Nephron (organoid): Measurements from ENCODE around the gene PKHD1.
A peak's percentile ranks its signal among the peaks of the same experiment; 100 is the strongest.

Source experiments
- H3K27ac Mint-ChIP-seq, 3 experiments: 2 replicates each; pipeline ENCODE4 v1.8.0; 2020; ENCODE audit warnings: mixed read lengths in 3 of 3, mild to moderate bottlenecking in 2 of 3, moderate library complexity in 1 of 3
- H3K27me3 Mint-ChIP-seq: 2 replicates; pipeline ENCODE4 v1.8.0; 2021; ENCODE audit warnings: low read depth, mild to moderate bottlenecking, moderate library complexity, mixed read lengths
- H3K36me3 Mint-ChIP-seq: 2 replicates; pipeline ENCODE4 v1.8.0; 2020; ENCODE audit warnings: low read depth, mixed read lengths
- H3K4me1 Mint-ChIP-seq: 2 replicates; pipeline ENCODE4 v1.8.0; 2020; ENCODE audit warnings: mixed read lengths
- H3K4me3 Mint-ChIP-seq, 3 experiments: 2 replicates each; pipeline ENCODE4 v1.8.0; 2020; ENCODE audit warnings: mild to moderate bottlenecking in 3 of 3, mixed read lengths in 3 of 3, moderate library complexity in 2 of 3
- H3K9me3 Mint-ChIP-seq: 2 replicates; pipeline ENCODE4 v1.8.0; 2020; ENCODE audit warnings: mixed read lengths
- TF ChIP-seq, protein P1 (sequence below), 3 experiments: fragments of 200-600 bp; sonication (generic); IDR thresholded peaks; one replicate each; pipeline ENCODE4 v1.5.0; 2021; ENCODE audit warnings: antibody characterized with exemption in 3 of 3; ENCODE audit not compliant: unreplicated experiment in 3 of 3

PKHD1 gene

DNA sequence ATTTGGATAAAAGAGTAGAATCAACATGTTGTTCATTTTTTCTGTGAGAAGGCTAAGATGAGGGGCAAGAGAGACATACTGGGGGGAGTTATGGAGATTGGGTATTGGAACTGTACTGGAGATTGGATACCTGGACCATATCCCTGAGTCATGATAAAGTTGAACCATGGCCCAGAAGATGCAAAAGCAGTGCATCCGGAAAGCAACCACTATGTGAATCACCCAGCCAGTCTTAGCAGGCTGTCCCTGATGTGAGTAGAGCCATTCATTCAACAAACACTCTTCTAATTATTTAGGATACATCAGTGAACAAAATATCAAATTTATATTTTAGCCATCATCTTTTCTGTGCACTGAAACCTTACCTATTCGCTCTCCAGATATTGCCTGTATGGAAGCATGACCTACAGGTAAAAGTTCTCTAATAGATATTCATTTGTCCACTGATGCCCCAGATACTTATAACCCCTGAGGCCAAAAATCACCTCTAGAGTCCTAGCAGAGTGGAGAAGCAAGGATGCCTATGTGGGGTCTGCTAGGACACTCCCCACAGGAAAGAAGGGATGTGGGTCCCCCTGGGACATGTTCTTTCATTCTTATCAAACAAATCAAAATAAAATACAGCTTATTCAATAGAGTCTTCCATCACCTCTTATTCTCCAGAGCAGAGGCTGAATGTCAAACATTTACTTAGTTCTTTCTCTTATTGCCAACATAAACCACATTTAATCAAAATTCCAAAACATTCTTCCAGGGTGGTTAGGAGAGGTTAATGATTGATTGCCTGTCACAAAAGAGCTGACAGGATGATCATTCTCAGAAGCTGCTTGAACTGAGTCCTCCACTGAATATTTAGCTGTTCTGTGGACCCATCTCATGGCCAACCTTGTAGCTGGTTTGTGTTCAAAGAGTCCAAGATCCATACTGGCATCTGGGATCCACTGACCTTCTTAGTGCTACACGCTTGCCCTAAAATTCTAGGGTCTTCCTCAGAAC, 37.0 kb upstream of the PKHD1 start:
- no peaks in the 10 kb centered on the region for H3K36me3 Mint-ChIP-seq
- H3K27ac Mint-ChIP-seq: peak overlapping the region; percentile 94 to 98 (median 97)
- H3K27me3 Mint-ChIP-seq: peaks cover 4% of the 10 kb centered on the region
- H3K4me1 Mint-ChIP-seq: peaks cover 47% of the 10 kb centered on the region
- peaks cover 6% of the 10 kb centered on the region for H3K9me3 Mint-ChIP-seq
- TF ChIP-seq, protein P1, sequence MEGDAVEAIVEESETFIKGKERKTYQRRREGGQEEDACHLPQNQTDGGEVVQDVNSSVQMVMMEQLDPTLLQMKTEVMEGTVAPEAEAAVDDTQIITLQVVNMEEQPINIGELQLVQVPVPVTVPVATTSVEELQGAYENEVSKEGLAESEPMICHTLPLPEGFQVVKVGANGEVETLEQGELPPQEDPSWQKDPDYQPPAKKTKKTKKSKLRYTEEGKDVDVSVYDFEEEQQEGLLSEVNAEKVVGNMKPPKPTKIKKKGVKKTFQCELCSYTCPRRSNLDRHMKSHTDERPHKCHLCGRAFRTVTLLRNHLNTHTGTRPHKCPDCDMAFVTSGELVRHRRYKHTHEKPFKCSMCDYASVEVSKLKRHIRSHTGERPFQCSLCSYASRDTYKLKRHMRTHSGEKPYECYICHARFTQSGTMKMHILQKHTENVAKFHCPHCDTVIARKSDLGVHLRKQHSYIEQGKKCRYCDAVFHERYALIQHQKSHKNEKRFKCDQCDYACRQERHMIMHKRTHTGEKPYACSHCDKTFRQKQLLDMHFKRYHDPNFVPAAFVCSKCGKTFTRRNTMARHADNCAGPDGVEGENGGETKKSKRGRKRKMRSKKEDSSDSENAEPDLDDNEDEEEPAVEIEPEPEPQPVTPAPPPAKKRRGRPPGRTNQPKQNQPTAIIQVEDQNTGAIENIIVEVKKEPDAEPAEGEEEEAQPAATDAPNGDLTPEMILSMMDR (IDR thresholded peaks at IDR 0.05; ENCODE audit: unreplicated experiment in 3 of 3): no peak
- peak overlapping the region in 2 of 3 experiments; percentile 20 to 26 for H3K4me3 Mint-ChIP-seq

DNA sequence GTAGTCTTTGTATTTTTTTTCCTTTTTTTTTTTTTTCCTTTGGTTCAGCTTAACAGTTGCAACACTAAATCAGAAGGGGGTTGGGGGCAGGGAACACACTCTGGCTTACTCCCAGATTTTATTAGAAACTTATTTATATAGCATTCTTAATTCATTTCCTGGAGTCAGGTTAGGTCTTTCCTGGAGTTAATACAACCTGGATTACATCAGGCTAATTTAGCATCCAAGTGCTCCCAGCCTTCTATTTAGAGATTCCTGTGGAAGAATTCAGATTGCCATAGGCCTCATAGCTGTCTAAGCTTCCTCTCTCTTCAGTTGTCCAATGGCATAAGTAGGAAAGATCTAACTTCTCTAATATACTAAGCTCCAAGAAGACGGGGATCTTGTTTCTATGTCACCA, 35.8 kb upstream of the PKHD1 start:
- TF ChIP-seq, protein P1 (IDR thresholded peaks at IDR 0.05; ENCODE audit: unreplicated experiment in 3 of 3): no peak
- H3K27ac Mint-ChIP-seq: peak overlapping the region; percentile 94 to 98 (median 97)
- H3K9me3 Mint-ChIP-seq: peaks cover 6% of the 10 kb centered on the region
- no peaks in the 10 kb centered on the region for H3K36me3 Mint-ChIP-seq
- no peak overlapping the region for H3K4me3 Mint-ChIP-seq
- peaks cover 44% of the 10 kb centered on the region for H3K4me1 Mint-ChIP-seq
- peaks cover 2% of the 10 kb centered on the region for H3K27me3 Mint-ChIP-seq

DNA sequence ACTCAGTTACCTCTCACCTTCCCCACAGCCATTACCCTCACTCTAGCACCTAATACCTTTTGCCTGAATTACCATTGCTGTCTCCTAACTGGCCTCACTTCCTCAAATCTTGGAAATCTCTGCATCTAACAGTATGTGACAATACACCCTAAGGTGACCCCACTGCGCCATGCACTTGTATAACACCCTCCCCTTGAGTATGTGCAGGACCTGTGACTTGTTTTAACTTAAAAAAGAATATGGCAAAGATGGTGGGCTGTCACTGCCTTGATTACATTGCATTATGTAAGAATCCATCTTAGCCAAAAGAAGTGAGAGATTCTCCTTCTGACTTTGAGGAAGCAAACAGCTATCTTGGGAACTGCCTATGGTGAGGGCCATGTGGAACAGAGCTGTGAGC, 29.9 kb upstream of the PKHD1 start:
- peaks cover 7% of the 10 kb centered on the region for H3K9me3 Mint-ChIP-seq
- H3K36me3 Mint-ChIP-seq: no peaks in the 10 kb centered on the region
- H3K4me3 Mint-ChIP-seq: no peak overlapping the region
- H3K4me1 Mint-ChIP-seq: peaks cover 36% of the 10 kb centered on the region
- H3K27me3 Mint-ChIP-seq: no peaks in the 10 kb centered on the region
- H3K27ac Mint-ChIP-seq: peak overlapping the region; percentile 10 to 23 (median 13)
- TF ChIP-seq, protein P1 (IDR thresholded peaks at IDR 0.05; ENCODE audit: unreplicated experiment in 3 of 3): no peak

DNA sequence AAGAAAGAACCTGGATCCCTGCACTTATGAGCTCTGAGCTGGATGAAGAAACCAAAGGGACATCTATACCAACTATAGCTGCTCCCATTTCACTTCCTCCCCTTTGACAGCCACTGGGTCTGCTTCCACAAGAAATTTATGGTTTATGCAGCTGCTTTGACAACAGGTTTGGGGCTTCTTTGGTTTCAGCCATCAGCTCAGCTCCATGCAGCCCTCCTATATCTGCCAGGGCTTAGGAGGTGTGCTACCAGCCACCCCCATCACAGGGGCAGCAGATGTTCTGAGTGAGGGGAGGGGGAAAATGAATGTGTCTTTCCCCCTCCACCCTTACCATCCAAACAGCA, 29.2 kb upstream of the PKHD1 start:
- H3K36me3 Mint-ChIP-seq: no peaks in the 10 kb centered on the region
- H3K4me1 Mint-ChIP-seq: peaks cover 42% of the 10 kb centered on the region
- peak overlapping the region in 2 of 3 experiments; percentile 10 to 13 for H3K27ac Mint-ChIP-seq
- TF ChIP-seq, protein P1 (IDR thresholded peaks at IDR 0.05; ENCODE audit: unreplicated experiment in 3 of 3): no peak
- H3K9me3 Mint-ChIP-seq: peaks cover 12% of the 10 kb centered on the region
- peak overlapping the region in 1 of 3 experiments; percentile 78 for H3K4me3 Mint-ChIP-seq
- H3K27me3 Mint-ChIP-seq: no peaks in the 10 kb centered on the region

DNA sequence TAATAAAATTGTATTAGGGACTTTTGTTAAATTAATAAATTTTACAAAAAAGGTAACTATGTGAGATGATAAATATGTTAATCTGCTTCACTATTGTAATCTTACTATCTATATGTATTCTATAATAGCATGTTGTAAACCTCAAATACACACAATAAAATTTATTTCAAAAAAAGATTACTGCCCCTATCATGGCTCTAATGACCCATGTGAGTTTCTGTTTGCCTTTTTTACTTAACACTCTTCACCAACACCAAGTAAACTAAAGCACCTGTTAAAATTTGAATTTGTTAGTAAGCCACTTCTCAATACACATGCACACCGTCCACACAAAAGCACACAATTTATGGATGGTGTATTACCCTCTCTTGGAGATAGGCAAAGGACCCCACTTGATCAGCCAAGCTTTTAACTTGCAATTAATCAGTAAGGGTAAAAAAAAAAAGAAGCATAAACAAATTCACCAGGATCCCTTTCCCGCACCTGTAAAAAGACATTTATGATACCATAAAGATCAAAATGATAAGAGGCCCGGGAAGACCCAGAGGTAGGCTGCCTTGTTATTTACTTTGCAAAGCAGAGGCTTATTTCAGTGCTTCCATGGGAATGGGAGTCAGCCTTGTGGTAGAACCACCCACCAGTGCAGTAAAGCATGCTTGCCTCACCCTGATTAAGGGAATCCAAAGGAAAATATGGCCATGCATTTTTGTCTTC, 28.6 kb upstream of the PKHD1 start:
- H3K36me3 Mint-ChIP-seq: no peaks in the 10 kb centered on the region
- H3K9me3 Mint-ChIP-seq: peaks cover 11% of the 10 kb centered on the region
- peaks cover 46% of the 10 kb centered on the region for H3K4me1 Mint-ChIP-seq
- TF ChIP-seq, protein P1 (IDR thresholded peaks at IDR 0.05; ENCODE audit: unreplicated experiment in 3 of 3): no peak
- H3K4me3 Mint-ChIP-seq: peak overlapping the region in 2 of 3 experiments; percentile 55 to 78
- H3K27me3 Mint-ChIP-seq: no peaks in the 10 kb centered on the region
- H3K27ac Mint-ChIP-seq: peak overlapping the region; percentile 13 to 46 (median 14)
